ENCODE data around the gene CDKAL1. TPM values are rescaled to one million over a fixed set of nuclear protein-coding genes. Genes with fewer than 3 reads are reported as not detected.

Gene CDKAL1
- total and polyA plus RNA-seq, 11 donors = 3.2 to 14.3 (median 9.3) TPM

DNA sequence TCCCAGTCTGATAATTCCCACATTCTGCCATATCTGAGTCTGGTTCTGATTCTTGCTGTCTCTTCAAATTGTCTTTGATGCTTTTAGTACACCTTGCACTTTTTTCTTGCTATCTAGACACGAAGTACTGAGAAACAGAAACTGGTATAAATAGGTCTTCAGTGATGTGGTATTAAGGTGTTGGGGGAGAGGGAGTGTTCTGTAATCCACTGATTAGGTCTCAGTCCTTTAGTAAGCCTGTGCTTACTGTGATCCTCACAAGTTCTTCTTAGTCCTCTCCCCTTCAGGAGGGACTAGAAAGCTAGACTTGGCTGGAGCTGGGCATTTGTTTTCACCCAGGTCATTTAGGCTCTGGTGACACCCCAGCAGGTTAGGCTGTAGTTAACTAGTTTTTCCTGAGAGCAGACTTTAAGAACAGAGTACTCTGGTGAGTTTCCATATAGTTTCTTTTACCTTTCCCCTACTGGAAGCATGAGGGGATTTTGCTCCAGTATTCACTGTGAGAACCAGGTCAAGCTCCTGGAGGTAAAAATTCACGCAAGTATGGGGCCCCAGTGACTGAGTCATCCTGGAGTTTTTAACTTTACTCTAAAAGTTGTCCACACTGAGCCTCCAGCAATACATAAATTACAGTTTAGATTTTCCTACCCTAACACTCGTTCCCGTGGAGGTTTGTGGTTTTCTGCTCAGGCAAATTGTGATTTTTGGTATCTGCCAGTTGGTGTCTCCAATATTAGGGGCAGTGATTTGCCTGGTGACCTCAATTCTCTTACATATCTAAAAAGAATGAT is 154.6 kb downstream of the CDKAL1 start:
- H3K27me3 ChIP-seq = no peaks in the 10 kb centered on the region
- intact Hi-C loops (cut with DNase I) = no loop called here
- peaks cover 0 to 6% (median 0%) of the 10 kb centered on the region in 12 donors for H3K9me3 ChIP-seq
- H3K4me1 ChIP-seq = peaks cover 0 to 8% (median 0%) of the 10 kb centered on the region in 12 donors
- no peak overlapping the region for H3K27ac ChIP-seq
- ATAC-seq = no peak
- no peak for TF ChIP-seq POLR2A (IDR thresholded peaks at IDR 0.05)
- TF ChIP-seq CTCF (IDR thresholded peaks at IDR 0.05) = no peak
- H3K36me3 ChIP-seq = no peaks in the 10 kb centered on the region
- H3K4me3 ChIP-seq = no peak overlapping the region
- 75 to 90% (median 83%) methylated on average over 4 of the region's 4 CpGs for WGBS, 4 donors
- DNase-seq = no peak

GRCh38 chr6:20691185-20691584 is 156.9 kb downstream of the CDKAL1 start:
- H3K4me3 ChIP-seq = no peak overlapping the region
- H3K36me3 ChIP-seq = no peaks in the 10 kb centered on the region
- 96 to 100% (median 97%) methylated on average over 5 of the region's 5 CpGs for WGBS, 4 donors
- intact Hi-C loops (cut with DNase I) = no loop called here
- no peak overlapping the region for H3K27ac ChIP-seq
- DNase-seq (no peak), ATAC-seq (no peak)
- no peaks in the 10 kb centered on the region for H3K27me3 ChIP-seq
- TF ChIP-seq CTCF (IDR thresholded peaks at IDR 0.05) (no peak), POLR2A (IDR thresholded peaks at IDR 0.05) (no peak)
- peaks cover 0 to 8% (median 0%) of the 10 kb centered on the region in 12 donors for H3K4me1 ChIP-seq
- H3K9me3 ChIP-seq = peaks cover 0 to 6% (median 0%) of the 10 kb centered on the region in 12 donors

- no peak for ATAC-seq
Observed at GRCh38 chr6:20692023-20692422, 157.8 kb downstream of the CDKAL1 start.

More at GRCh38 chr6:20692023-20692422, 157.8 kb downstream of the CDKAL1 start:
- no peaks in the 10 kb centered on the region for H3K36me3 ChIP-seq
- H3K27ac ChIP-seq = no peak overlapping the region
- H3K27me3 ChIP-seq = no peaks in the 10 kb centered on the region
- H3K9me3 ChIP-seq = peaks cover 0 to 3% (median 0%) of the 10 kb centered on the region in 12 donors
- H3K4me1 ChIP-seq = peaks cover 0 to 8% (median 0%) of the 10 kb centered on the region in 12 donors
- DNase-seq = no peak
- no peak overlapping the region for H3K4me3 ChIP-seq
- intact Hi-C loops (cut with DNase I) = no loop called here
- TF ChIP-seq CTCF (IDR thresholded peaks at IDR 0.05) (no peak), POLR2A (IDR thresholded peaks at IDR 0.05) (no peak)
